GM23248 (cell line): ENCODE measurements around the gene IFNGR1. TPM values are rescaled to one million over a fixed set of nuclear protein-coding genes. Genes with fewer than 3 reads are reported as not detected.

Experiments
- DNase-seq: peaks from one replicate; pipeline ENCODE4 v3.0.0-alpha.2; 2015
- H2AFZ ChIP-seq: fragments of 200-600 bp; sonication (generic); 2 replicates; pipeline ENCODE4 v1.6.1; 2016; ENCODE audit warnings: antibody characterized with exemption
- H3F3A ChIP-seq: fragments of 200-600 bp; sonication (generic); 2 replicates; pipeline ENCODE4 v1.6.1; 2016; ENCODE audit warnings: mild to moderate bottlenecking, antibody characterized with exemption, mixed run types; ENCODE audit not compliant: insufficient read depth
- H3K27ac ChIP-seq: fragments of 200-600 bp; sonication (generic); 2 replicates; pipeline ENCODE4 v1.5.1; 2016; ENCODE audit warnings: mild to moderate bottlenecking
- H3K27me3 ChIP-seq: fragments of 200-600 bp; sonication (generic); replicated peaks from 2 replicates; pipeline ENCODE4 v1.6.1; 2016; ENCODE audit warnings: mild to moderate bottlenecking; ENCODE audit not compliant: insufficient read depth
- H3K36me3 ChIP-seq: fragments of 200-600 bp; sonication (generic); 2 replicates; pipeline ENCODE4 v1.6.1; 2016; ENCODE audit warnings: low read depth, mild to moderate bottlenecking
- H3K4me1 ChIP-seq: fragments of 200-600 bp; sonication (generic); 2 replicates; pipeline ENCODE4 v1.6.1; 2016; ENCODE audit warnings: mild to moderate bottlenecking; ENCODE audit not compliant: insufficient read depth
- H3K4me2 ChIP-seq: fragments of 200-600 bp; sonication (generic); one replicate; pipeline ENCODE4 v1.6.1; 2016; ENCODE audit warnings: mild to moderate bottlenecking; ENCODE audit not compliant: unreplicated experiment
- H3K4me3 ChIP-seq: fragments of 200-600 bp; sonication (generic); 2 replicates; pipeline ENCODE4 v1.5.1; 2016; ENCODE audit warnings: mild to moderate bottlenecking
- H3K79me2 ChIP-seq: fragments of 200-600 bp; sonication (generic); 2 replicates; pipeline ENCODE4 v1.6.1; 2016; ENCODE audit warnings: mild to moderate bottlenecking; ENCODE audit not compliant: insufficient read depth
- H3K9ac ChIP-seq: fragments of 200-600 bp; sonication (generic); 2 replicates; pipeline ENCODE4 v1.6.1; 2016; ENCODE audit warnings: mild to moderate bottlenecking
- H3K9me2 ChIP-seq: fragments of 200-600 bp; sonication (generic); 2 replicates; pipeline ENCODE4 v1.6.1; 2016; ENCODE audit warnings: mixed run types, mild to moderate bottlenecking, moderate library complexity; ENCODE audit not compliant: insufficient read depth
- H3K9me3 ChIP-seq: fragments of 200-600 bp; sonication (generic); one replicate; pipeline ENCODE4 v1.6.1; 2017; ENCODE audit warnings: low read depth
- H4K20me1 ChIP-seq: fragments of 200-600 bp; sonication (generic); 2 replicates; pipeline ENCODE4 v1.6.0; 2016; ENCODE audit not compliant: insufficient read depth
- EZH2 ChIP-seq: fragments of 200-600 bp; sonication (generic); IDR thresholded peaks from 2 replicates; pipeline ENCODE4 v1.6.1; 2018; ENCODE audit warnings: antibody characterized with exemption, mild to moderate bottlenecking; ENCODE audit not compliant: insufficient read depth, poor library complexity, severe bottlenecking
- EZH2phosphoT487 ChIP-seq: fragments of 200-600 bp; sonication (generic); IDR thresholded peaks from 2 replicates; pipeline ENCODE4 v1.6.1; 2018; ENCODE audit warnings: antibody characterized with exemption, moderate library complexity, mild to moderate bottlenecking, low read depth; ENCODE audit not compliant: insufficient read depth
- WGBS, 2 experiments: methylation state at CpG; one replicate each; pipeline ENCODE4 v1.1.6; 2015 to 2017; ENCODE audit warnings: low lambda C conversion rate in 2 of 2, low coverage in 1 of 2; ENCODE audit errors: missing lambda C conversion rate in 2 of 2; 5-methylcytosine and 5-hydroxymethylcytosine counted together
- in situ Hi-C: fragments of 300-500 bp; cut with MboI; formaldehyde crosslinking; loops from 2 replicates; pipeline ENCODE4 v1.15.0; 2020
- polyA plus RNA-seq: library from polyadenylated mRNA; unstranded; fragments of >200 nt; fragmentation: Nextera tagmentation; extraction: Ambion mirVana; gene quantifications from 2 replicates; pipeline ENCODE4 v1.2.1, GENCODE V29; 2016
- total RNA-seq: library from RNA; depleted of rRNA; stranded (reverse); fragments of >200 nt; shearing (Covaris generic); gene quantifications from 2 replicates; pipeline ENCODE4 v1.2.3, GENCODE V29; 2014

Gene IFNGR1
- total and polyA plus RNA-seq, 2 experiments from 2014 or later, result 58.8 to 61.6 TPM

GRCh38 chr6:137201006-137201405, 18.2 kb downstream of the IFNGR1 start:
- H3K9me2 ChIP-seq, result no peaks in the 10 kb centered on the region
- no peak for DNase-seq
- H2AFZ ChIP-seq, result no peak overlapping the region
- H3K9me3 ChIP-seq, result no peaks in the 10 kb centered on the region
- WGBS, 2 experiments, result 95 to 100% methylated on average over 1 of the region's 1 CpG
- H3K9ac ChIP-seq, result no peak overlapping the region
- TF ChIP-seq EZH2, result no peak
- TF ChIP-seq EZH2phosphoT487, result no peak
- peaks cover 69% of the 10 kb centered on the region for H3K36me3 ChIP-seq
- H3K4me2 ChIP-seq, result no peak overlapping the region
- H3K79me2 ChIP-seq, result peaks cover 7% of the 10 kb centered on the region; the same call in 1 of the 2 replicates
- no peak overlapping the region for H3K27ac ChIP-seq
- H3K27me3 ChIP-seq, result no peaks in the 10 kb centered on the region
- no peak overlapping the region for H3K4me3 ChIP-seq
- in situ Hi-C loops, result no loop called here
- H4K20me1 ChIP-seq, result no peaks in the 10 kb centered on the region
- H3K4me1 ChIP-seq, result no peaks in the 10 kb centered on the region
- no peaks in the 10 kb centered on the region for H3F3A ChIP-seq

GRCh38 chr6:137200288-137200687, 18.9 kb downstream of the IFNGR1 start:
- Histone ChIP-seq H3K36me3 (peaks cover 62% of the 10 kb centered on the region), H4K20me1 (no peaks in the 10 kb centered on the region), H3K9me3 (no peaks in the 10 kb centered on the region), H3F3A (no peaks in the 10 kb centered on the region), H3K79me2 (0 out of 2 replicates have a peak, but pooled peaks cover under 1% of the 10 kb centered on the region), H3K9ac (no peak overlapping the region), H3K4me1 (no peaks in the 10 kb centered on the region), H3K4me2 (no peak overlapping the region), H2AFZ (no peak overlapping the region), H3K27ac (no peak overlapping the region), H3K9me2 (no peaks in the 10 kb centered on the region), H3K27me3 (no peaks in the 10 kb centered on the region), H3K4me3 (no peak overlapping the region)
- no peak for TF ChIP-seq EZH2phosphoT487
- TF ChIP-seq EZH2, result no peak
- DNase-seq, result no peak
- in situ Hi-C loops, result no loop called here
- 79 to 84% methylated on average over 4 of the region's 4 CpGs for WGBS, 2 experiments

- Histone ChIP-seq H3K4me2 (no peak overlapping the region), H3K9ac (no peak overlapping the region), H3F3A (no peaks in the 10 kb centered on the region), H2AFZ (no peak overlapping the region), H3K36me3 (peaks cover 41% of the 10 kb centered on the region), H3K9me3 (no peaks in the 10 kb centered on the region), H3K27ac (no peak overlapping the region), H3K4me3 (no peak overlapping the region), H3K79me2 (no peaks in the 10 kb centered on the region), H3K27me3 (no peaks in the 10 kb centered on the region), H4K20me1 (no peaks in the 10 kb centered on the region), H3K4me1 (no peaks in the 10 kb centered on the region), H3K9me2 (no peaks in the 10 kb centered on the region)
- in situ Hi-C loops, result no loop called here
- 95% methylated on average over 11 of the region's 11 CpGs for WGBS, 2 experiments
- no peak for TF ChIP-seq EZH2phosphoT487
- TF ChIP-seq EZH2, result no peak
- DNase-seq, result no peak
Measured at GRCh38 chr6:137197684-137198645, 21.2 kb downstream of the IFNGR1 start.

GRCh38 chr6:137193256-137194070, 25.7 kb downstream of the IFNGR1 start:
- Histone ChIP-seq H3K27me3 (no peaks in the 10 kb centered on the region), H3K9me2 (no peaks in the 10 kb centered on the region), H3K9ac (no peak overlapping the region), H3K9me3 (peaks cover 3% of the 10 kb centered on the region), H3F3A (no peaks in the 10 kb centered on the region), H4K20me1 (no peaks in the 10 kb centered on the region), H3K36me3 (peaks cover 15% of the 10 kb centered on the region), H2AFZ (no peak overlapping the region), H3K4me2 (no peak overlapping the region), H3K4me3 (no peak overlapping the region), H3K27ac (no peak overlapping the region), H3K79me2 (no peaks in the 10 kb centered on the region), H3K4me1 (no peaks in the 10 kb centered on the region)
- 53 to 54% methylated on average over 5 of the region's 5 CpGs for WGBS, 2 experiments
- TF ChIP-seq EZH2 (no peak), EZH2phosphoT487 (no peak)
- in situ Hi-C loops, result no loop called here
- no peak for DNase-seq
